Tibial artery (tissue), 4 donors: ENCODE data around the gene SEC31B.

ENCODE experiments used
- DNase-seq, 2 donors: peaks; one replicate each; pipeline ENCODE4 v3.0.0-alpha.2; 2019
- H3K27ac ChIP-seq, 2 donors: fragments of 200-600 bp; sonication (generic) in 1 of 2; 1 replicate in 1 of 2; 2 replicates in 1 of 2; pipeline ENCODE4 v1.5.1; 2018 to 2019; ENCODE audit warnings: mild to moderate bottlenecking in 1 of 2
- H3K27me3 ChIP-seq, 2 donors: fragments of 200-600 bp; sonication (generic) in 1 of 2; one replicate each; pipeline versions ENCODE4 v1.5.1 to v1.6.0; 2016 to 2019
- H3K36me3 ChIP-seq, 3 donors: fragments of 200-600 bp; sonication (generic) in 2 of 3; one replicate each; pipeline ENCODE4 v1.5.1; 2016 to 2019; ENCODE audit warnings: mild to moderate bottlenecking in 2 of 3
- H3K4me1 ChIP-seq, 4 donors: fragments of 200-600 bp; sonication (generic) in 2 of 4; 1 replicate in 3 of 4; 2 replicates in 1 of 4; pipeline ENCODE4 v1.5.1; 2016 to 2019
- H3K4me3 ChIP-seq, 2 donors: fragments of 200-600 bp; sonication (generic) in 1 of 2; 1 replicate in 1 of 2; 2 replicates in 1 of 2; pipeline ENCODE4 v1.5.1; 2018 to 2019; ENCODE audit warnings: mild to moderate bottlenecking in 2 of 2
- H3K9me3 ChIP-seq, 3 donors: fragments of 200-600 bp; sonication (generic) in 1 of 3; one replicate each; pipeline ENCODE4 v1.5.1; 2016 to 2019
- CTCF ChIP-seq, 2 experiments: fragments of 200-600 bp in 1 of 2; fragments of 450-650 bp in 1 of 2; IDR thresholded peaks; one replicate each; pipeline ENCODE4 v1.5.1; 2017 to 2019; ENCODE audit warnings: antibody characterized with exemption in 2 of 2, mild to moderate bottlenecking in 1 of 2, moderate library complexity in 1 of 2
- intact Hi-C: fragments of 100-400 bp; cut with DNase I; formaldehyde crosslinking; loops from one replicate; pipeline ENCODE4 v1.15.0; 2023; ENCODE audit warnings: low total_unique reads

SEC31B gene

GRCh38 chr10:100481462-100482081 lies 38.1 kb downstream of the SEC31B start:
- H3K4me3 ChIP-seq, result peak overlapping the region; percentile 47 to 61
- TF ChIP-seq CTCF (IDR thresholded peaks at IDR 0.05), result no peak
- DNase-seq, result peak; percentile 86 to 90
- H3K27ac ChIP-seq, result no peak overlapping the region
- H3K27me3 ChIP-seq, result peaks cover 0 to 32% of the 10 kb centered on the region in 2 donors
- intact Hi-C loops, result no loop called here
- H3K9me3 ChIP-seq, result no peaks in the 10 kb centered on the region
- H3K36me3 ChIP-seq, result peaks cover 0 to 11% (median 7%) of the 10 kb centered on the region in 3 donors
- H3K4me1 ChIP-seq, result peaks cover 0 to 18% (median 16%) of the 10 kb centered on the region in 4 donors

- Histone ChIP-seq H3K4me1 (peaks cover 0 to 18% (median 16%) of the 10 kb centered on the region in 4 donors), H3K36me3 (peaks cover 0 to 2% (median 0%) of the 10 kb centered on the region in 3 donors), H3K27ac (no peak overlapping the region), H3K27me3 (peaks cover 0 to 32% of the 10 kb centered on the region in 2 donors), H3K4me3 (no peak overlapping the region), H3K9me3 (no peaks in the 10 kb centered on the region)
- no peak for TF ChIP-seq CTCF (IDR thresholded peaks at IDR 0.05)
- intact Hi-C loops, result no loop called here
- no peak for DNase-seq
Measured at GRCh38 chr10:100480002-100480401, 39.7 kb downstream of the SEC31B start.

GRCh38 chr10:100479037-100479436 lies 40.6 kb downstream of the SEC31B start:
- intact Hi-C loops, result no loop called here
- no peaks in the 10 kb centered on the region for H3K36me3 ChIP-seq
- H3K27me3 ChIP-seq, result peaks cover 0 to 32% of the 10 kb centered on the region in 2 donors
- no peak for TF ChIP-seq CTCF (IDR thresholded peaks at IDR 0.05)
- no peak overlapping the region for H3K4me3 ChIP-seq
- no peak overlapping the region for H3K27ac ChIP-seq
- no peak for DNase-seq
- H3K4me1 ChIP-seq, result peaks cover 0 to 18% (median 16%) of the 10 kb centered on the region in 4 donors
- no peaks in the 10 kb centered on the region for H3K9me3 ChIP-seq

GRCh38 chr10:100477970-100478369 lies 41.7 kb downstream of the SEC31B start:
- peaks cover 0 to 32% of the 10 kb centered on the region in 2 donors for H3K27me3 ChIP-seq
- intact Hi-C loops, result no loop called here
- H3K9me3 ChIP-seq, result no peaks in the 10 kb centered on the region
- no peak overlapping the region for H3K27ac ChIP-seq
- H3K4me1 ChIP-seq, result peaks cover 0 to 17% (median 15%) of the 10 kb centered on the region in 4 donors
- no peak for TF ChIP-seq CTCF (IDR thresholded peaks at IDR 0.05)
- no peak for DNase-seq
- no peak overlapping the region for H3K4me3 ChIP-seq
- no peaks in the 10 kb centered on the region for H3K36me3 ChIP-seq

GRCh38 chr10:100470367-100470766 lies 49.3 kb downstream of the SEC31B start:
- no peak for TF ChIP-seq CTCF (IDR thresholded peaks at IDR 0.05)
- intact Hi-C loops, result no loop called here
- peaks cover 0 to 12% of the 10 kb centered on the region in 2 donors for H3K27me3 ChIP-seq

More at GRCh38 chr10:100470367-100470766, 49.3 kb downstream of the SEC31B start:
- Histone ChIP-seq H3K27ac (no peak overlapping the region), H3K36me3 (no peaks in the 10 kb centered on the region), H3K9me3 (no peaks in the 10 kb centered on the region), H3K4me3 (no peak overlapping the region), H3K4me1 (no peaks in the 10 kb centered on the region)
- DNase-seq, result no peak
